GM18505 (cell line): ENCODE measurements around the gene ERMAP.
"Not testable (repeated sequence)": the region's sequence is repeated elsewhere in the genome, so short reads cannot be mapped to it uniquely, and the experiment has no call there.

Experiments used
- ATAC-seq: cut with Tn5 transposase; IDR thresholded peaks from one replicate; pipeline ENCODE4 v1.9.1; 2021; ENCODE audit not compliant: unreplicated experiment
- POLR2A ChIP-seq: IDR thresholded peaks from 4 replicates; pipeline ENCODE4 v1.6.1; 2011; ENCODE audit warnings: borderline replicate concordance; ENCODE audit not compliant: insufficient read depth, insufficient read length; ENCODE audit errors: extremely low read depth

ERMAP gene

DNA sequence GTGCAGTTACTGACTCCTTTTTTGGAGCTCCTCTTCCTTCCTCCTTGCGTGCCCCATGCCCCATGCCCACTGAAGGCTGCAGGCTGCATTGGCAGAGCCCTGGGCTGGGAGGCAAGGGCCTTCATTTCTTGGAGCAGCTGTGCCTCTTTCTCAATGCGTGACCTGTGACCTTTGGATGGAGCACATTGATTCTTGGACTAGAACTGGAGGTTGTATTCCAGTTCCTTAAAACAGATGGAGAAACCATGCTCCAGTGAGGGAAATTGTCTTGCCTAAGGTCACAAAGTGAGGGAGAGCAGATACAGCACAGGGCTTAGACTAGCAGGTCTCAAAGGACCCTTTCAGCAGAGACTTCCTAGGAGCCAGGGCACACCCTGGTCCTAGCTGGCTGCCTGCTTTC, 23.1 kb upstream of the ERMAP start:
- TF ChIP-seq POLR2A, result no peak
- ATAC-seq, result no peak

- ATAC-seq, result no peak
- TF ChIP-seq POLR2A, result no peak
Observed at GRCh38 chr1:42797414-42797813, 19.5 kb upstream of the ERMAP start.

DNA sequence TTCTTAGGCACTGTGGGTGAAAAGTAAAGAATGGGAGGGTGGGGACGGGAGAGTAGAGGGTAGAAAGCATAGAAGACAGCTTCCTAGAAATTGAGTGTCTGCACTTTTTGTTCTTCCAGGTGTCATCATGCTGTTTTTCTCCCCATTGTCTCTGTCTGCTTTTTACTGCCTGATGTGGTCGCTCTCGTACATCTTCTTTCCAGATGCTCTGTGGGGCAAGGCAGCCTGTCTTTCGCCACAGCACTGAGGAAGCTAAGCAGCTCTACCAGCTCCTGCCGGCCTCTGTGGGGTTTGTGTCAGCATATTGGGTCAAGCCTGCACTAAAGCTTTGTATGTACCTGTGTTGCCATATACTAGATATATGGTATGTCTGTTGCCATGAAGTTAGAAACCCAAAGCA, 18.9 kb upstream of the ERMAP start:
- TF ChIP-seq POLR2A, result no peak
- no peak for ATAC-seq

DNA sequence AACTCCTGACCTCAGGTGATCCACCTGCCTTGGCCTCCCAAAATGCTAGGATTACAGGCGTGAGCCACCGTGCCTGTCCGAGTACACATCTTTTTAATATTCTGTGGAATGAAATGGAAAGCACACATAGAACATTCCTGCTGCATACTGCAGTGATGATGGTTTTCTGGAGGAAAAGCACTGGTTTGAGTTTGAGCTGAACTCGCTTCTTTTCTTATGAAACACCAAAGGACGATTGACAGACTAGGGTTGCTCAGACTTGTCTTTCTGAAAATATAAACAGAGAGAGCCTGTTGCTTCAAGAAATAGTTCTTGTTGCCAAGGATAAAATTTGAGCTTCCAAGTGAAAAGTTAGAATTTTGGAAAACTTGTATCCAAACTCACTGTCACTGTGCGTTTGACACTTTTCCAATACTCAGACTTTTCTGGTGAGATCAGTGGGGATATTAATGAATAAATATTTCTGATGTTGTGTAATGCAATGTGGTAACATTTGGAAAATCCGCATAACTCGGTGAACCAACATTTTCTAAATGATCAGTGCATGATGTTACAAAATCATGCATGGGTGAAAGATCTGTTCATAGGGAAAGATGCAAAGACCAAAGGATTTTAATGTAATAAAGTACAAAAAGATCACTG, 15.0 kb upstream of the ERMAP start:
- no peak for ATAC-seq
- TF ChIP-seq POLR2A, result no peak

GRCh38 chr1:42806171-42806570, 10.8 kb upstream of the ERMAP start:
- no peak for TF ChIP-seq POLR2A
- no peak for ATAC-seq

DNA sequence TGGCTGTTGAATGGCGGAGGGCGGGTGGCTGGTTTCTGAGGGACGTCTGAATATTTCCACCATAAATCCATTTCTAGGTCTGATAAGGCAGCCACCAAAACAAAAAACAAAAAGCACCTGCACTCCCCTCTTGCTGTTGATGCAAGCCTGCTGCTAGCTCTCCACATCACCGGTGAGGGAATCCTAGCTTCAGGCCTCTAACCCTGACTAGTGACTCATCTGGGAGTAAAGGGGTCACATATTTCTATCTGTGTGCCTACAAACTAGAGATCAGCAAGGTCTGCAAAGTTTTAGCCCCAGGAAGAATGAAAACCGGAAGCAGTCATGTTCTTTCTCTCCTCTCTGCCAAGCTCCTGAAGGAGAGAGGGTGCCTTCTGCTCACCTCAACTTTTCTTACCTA, 10.3 kb upstream of the ERMAP start:
- no peak for TF ChIP-seq POLR2A
- ATAC-seq, result no peak

GRCh38 chr1:42807056-42807668, 9.8 kb upstream of the ERMAP start:
- no peak for ATAC-seq
- TF ChIP-seq POLR2A, result no peak

GRCh38 chr1:42814815-42815214, 2.1 kb upstream of the ERMAP start:
- ATAC-seq, result not testable (repeated sequence)

DNA sequence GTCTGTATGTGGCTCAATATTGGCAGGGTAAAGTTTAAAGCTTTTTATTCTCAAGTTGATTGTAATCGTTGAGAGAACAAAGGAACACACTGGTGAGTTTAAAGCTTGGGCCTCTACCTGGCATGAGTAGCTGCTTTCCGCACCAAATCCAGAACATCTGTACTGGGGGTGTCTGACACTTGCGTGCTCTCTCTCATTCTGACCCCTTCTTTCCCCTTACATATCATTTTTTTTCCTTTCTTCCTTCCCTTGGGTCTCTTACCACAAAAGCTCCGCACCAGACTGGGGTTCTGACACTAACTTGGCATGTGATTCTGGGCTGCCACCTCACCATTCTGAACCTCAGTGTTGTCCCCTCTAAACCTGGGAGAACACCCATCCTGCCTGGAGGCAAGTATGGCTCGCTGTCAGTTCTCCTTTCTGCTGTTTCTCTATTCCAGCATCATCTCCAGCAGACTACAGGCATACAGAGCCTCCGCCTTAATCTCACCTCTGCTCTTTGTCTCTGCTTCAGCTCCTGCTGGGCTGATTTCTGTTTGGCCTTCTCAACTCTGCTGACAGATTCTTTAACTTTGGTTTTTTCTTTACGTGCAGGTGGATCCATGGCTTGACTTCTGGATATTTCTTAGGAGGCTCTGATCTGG, 859 bp upstream of the ERMAP start:
- no peak for TF ChIP-seq POLR2A
- ATAC-seq, result peak; percentile 1

GRCh38 chr1:42817440-42817767, 482 bp downstream of the ERMAP start:
- no peak for ATAC-seq

GRCh38 chr1:42817976-42818375, 1.1 kb downstream of the ERMAP start:
- no peak for TF ChIP-seq POLR2A
- no peak for ATAC-seq

More at GRCh38 chr1:42817440-42817767, 482 bp downstream of the ERMAP start:
- TF ChIP-seq POLR2A, result no peak

GRCh38 chr1:42820813-42821212, 3.9 kb downstream of the ERMAP start:
- no peak for ATAC-seq
- no peak for TF ChIP-seq POLR2A

DNA sequence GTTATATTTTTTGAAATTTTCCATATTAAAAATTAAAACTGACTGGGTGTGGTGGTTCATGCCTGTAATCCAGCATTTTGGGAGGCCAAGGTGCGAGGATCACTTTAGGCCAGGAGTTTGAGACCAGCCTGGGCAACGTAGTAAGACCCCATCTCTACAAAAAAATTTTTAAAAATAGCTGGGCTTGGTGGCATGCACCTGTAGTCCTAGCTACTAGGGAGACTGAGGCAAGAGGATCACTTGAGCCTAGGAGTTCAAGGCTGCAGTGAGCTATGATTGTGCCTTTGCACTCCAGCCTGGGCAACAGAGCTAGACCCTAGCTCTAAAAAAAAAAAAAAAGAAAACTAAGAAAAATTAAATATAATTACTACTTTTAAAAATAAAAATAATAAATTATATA, 4.8 kb downstream of the ERMAP start:
- ATAC-seq, result no peak
- no peak for TF ChIP-seq POLR2A

DNA sequence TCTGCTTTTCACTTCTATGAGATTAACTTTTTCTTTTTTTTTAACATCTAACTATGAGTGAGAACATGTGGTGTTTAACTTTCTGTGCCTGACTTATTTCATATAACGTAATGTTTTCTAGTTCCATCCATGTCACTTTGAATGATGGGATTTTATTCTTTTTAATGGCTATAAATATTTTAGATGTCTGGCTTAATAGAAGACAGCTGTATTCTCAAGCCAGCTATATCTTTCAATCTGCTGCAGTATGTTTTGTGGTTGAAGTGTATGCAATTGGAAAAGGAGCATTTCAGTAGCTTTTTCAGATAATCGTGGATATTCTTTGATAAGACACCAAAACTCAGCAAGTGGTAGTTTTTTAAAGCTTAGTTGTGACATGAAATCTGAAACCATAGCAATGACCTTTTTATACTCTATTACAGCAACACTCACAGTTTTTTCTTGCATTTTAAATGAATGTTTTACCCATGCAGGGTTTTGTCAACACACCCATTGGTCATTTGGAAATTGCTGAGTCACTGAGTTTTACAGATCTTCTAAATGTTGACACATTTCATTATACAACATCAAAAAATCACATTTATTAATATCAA, 6.0 kb downstream of the ERMAP start:
- ATAC-seq, result no peak
- no peak for TF ChIP-seq POLR2A

DNA sequence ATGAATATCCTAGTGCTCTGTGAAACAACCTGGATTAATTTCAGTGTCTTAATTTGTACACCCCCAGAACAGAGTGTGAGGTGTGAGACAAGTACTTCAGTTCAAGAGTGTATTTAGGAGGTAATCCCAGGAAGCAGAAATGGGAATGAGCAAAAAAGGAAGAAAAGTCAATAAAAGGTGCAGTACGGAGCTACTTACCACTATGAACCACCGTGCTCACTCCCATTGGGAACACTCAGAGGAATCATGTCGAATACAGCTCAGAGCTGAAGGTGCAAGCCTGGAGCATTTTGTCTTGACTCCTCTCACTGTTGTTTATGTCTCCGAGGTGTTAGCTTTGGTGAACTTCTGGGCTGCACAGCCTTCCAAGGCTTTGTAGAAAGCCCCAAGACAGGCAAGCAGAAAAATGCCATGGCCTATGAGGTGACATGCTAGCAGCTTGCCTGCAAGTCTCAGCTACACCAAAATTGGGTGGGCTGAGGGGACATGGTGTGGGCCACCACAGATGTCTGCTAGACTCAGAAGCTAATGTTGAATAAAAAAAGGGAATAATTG, 7.6 kb downstream of the ERMAP start:
- ATAC-seq, result no peak
- no peak for TF ChIP-seq POLR2A
